Fibroblast of skin of left biceps (primary cell): ENCODE data around the gene XYLT2.
"Not testable (repeated sequence)": the region's sequence is repeated elsewhere in the genome, so short reads cannot be mapped to it uniquely, and the experiment has no call there.

Source experiments
- DNase-seq, 2 experiments: peaks; one replicate each; pipeline ENCODE4 v3.0.0-alpha.2; 2013; ENCODE audit warnings: low read depth in 2 of 2

Gene XYLT2

GRCh38 chr17:50389534-50389933 is 43.6 kb downstream of the XYLT2 start:
- no peak for DNase-seq

- no peak for DNase-seq
Measured at GRCh38 chr17:50392621-50393020, 46.7 kb downstream of the XYLT2 start.

GRCh38 chr17:50393700-50394099 is 47.8 kb downstream of the XYLT2 start:
- no peak for DNase-seq

- DNase-seq: no peak
Measured at GRCh38 chr17:50394711-50395110, 48.8 kb downstream of the XYLT2 start.

- DNase-seq: no peak
Measured at GRCh38 chr17:50396261-50397110, 50.6 kb downstream of the XYLT2 start.

GRCh38 chr17:50397111-50397918 is 51.4 kb downstream of the XYLT2 start, which contains the start of gene LRRC59:
Gene LRRC59, minus strand, starts transcription at chr17:50397523. Its CDS starts 206 bp downstream, at chr17:50397317.
- peak; percentile 53 to 59 for DNase-seq

- DNase-seq: no peak
Measured at GRCh38 chr17:50397919-50398285, 52.0 kb downstream of the XYLT2 start.

- not testable (repeated sequence) for DNase-seq
Measured at GRCh38 chr17:50398672-50399071, 52.7 kb downstream of the XYLT2 start.

GRCh38 chr17:50399591-50399990 is 53.7 kb downstream of the XYLT2 start:
- DNase-seq: not testable (repeated sequence)

GRCh38 chr17:50405351-50405750 is 59.4 kb downstream of the XYLT2 start:
- not testable (repeated sequence) for DNase-seq

GRCh38 chr17:50406578-50406977 is 60.7 kb downstream of the XYLT2 start:
- no peak for DNase-seq

- DNase-seq: no peak
Measured at GRCh38 chr17:50407921-50408320, 62.0 kb downstream of the XYLT2 start.
